CD14-positive monocyte (primary cell): ENCODE results near the gene C5orf63. TPM values are rescaled to one million over a fixed set of nuclear protein-coding genes. Genes with fewer than 3 reads are reported as not detected.

Source experiments
- DNase-seq, 3 donors: peaks; one replicate each; pipeline ENCODE4 v3.0.0-alpha.2; 2011 to 2022
- H2AFZ ChIP-seq: 2 replicates; pipeline ENCODE4 v1.6.0; 2012; ENCODE audit warnings: mild to moderate bottlenecking, low read depth, low read length, inconsistent platforms; ENCODE audit not compliant: insufficient read depth, poor library complexity, severe bottlenecking
- H3K27ac ChIP-seq, 2 donors: 1 replicate in 1 of 2; 2 replicates in 1 of 2; pipeline ENCODE4 v1.5.1; 2012 to 2013; ENCODE audit warnings: low read length in 2 of 2, control low read depth in 1 of 2, inconsistent platforms in 1 of 2, low read depth in 1 of 2, mild to moderate bottlenecking in 1 of 2
- H3K27me3 ChIP-seq, 2 donors: one replicate each; pipeline versions ENCODE4 v1.6.0 to v1.6.1; 2011 to 2013; ENCODE audit warnings: low read length in 2 of 2; ENCODE audit not compliant: control insufficient read depth in 2 of 2, insufficient read depth in 2 of 2
- H3K36me3 ChIP-seq, 2 donors: replicated peaks in 1 of 2; 1 replicate in 1 of 2; 2 replicates in 1 of 2; pipeline versions ENCODE4 v1.5.1 to v1.6.1; 2012 to 2013; ENCODE audit warnings: low read length in 2 of 2, control low read depth in 1 of 2, inconsistent platforms in 1 of 2, mild to moderate bottlenecking in 1 of 2; ENCODE audit not compliant: insufficient read depth in 2 of 2, control insufficient read depth in 1 of 2
- H3K4me1 ChIP-seq, 2 donors: 1 replicate in 1 of 2; 2 replicates in 1 of 2; pipeline versions ENCODE4 v1.5.1 to v1.6.1; 2012 to 2013; ENCODE audit warnings: low read length in 2 of 2, control low read depth in 1 of 2, inconsistent platforms in 1 of 2, mild to moderate bottlenecking in 1 of 2, moderate library complexity in 1 of 2; ENCODE audit not compliant: insufficient read depth in 2 of 2, control insufficient read depth in 1 of 2
- H3K4me2 ChIP-seq: replicated peaks from 2 replicates; pipeline ENCODE3; 2012; ENCODE audit warnings: low read length, moderate library complexity, mild to moderate bottlenecking; ENCODE audit not compliant: poor library complexity, severe bottlenecking; ENCODE audit errors: extremely low read depth
- H3K4me3 ChIP-seq, 3 experiments: fragments of 200-600 bp in 1 of 3; sonication (generic) in 1 of 3; replicated peaks in 1 of 3; 1 replicate in 2 of 3; 2 replicates in 1 of 3; pipeline ENCODE4 v1.5.1; 2011 to 2013; ENCODE audit warnings: low read length in 3 of 3, mild to moderate bottlenecking in 3 of 3, control low read depth in 2 of 3, low read depth in 2 of 3, inconsistent platforms in 1 of 3, moderate library complexity in 1 of 3
- H3K79me2 ChIP-seq: 2 replicates; pipeline ENCODE4 v1.6.0; 2012; ENCODE audit warnings: mild to moderate bottlenecking, control low read depth, inconsistent platforms, low read length, moderate library complexity; ENCODE audit not compliant: insufficient read depth
- H3K9ac ChIP-seq: 2 replicates; pipeline ENCODE4 v1.6.0; 2017; ENCODE audit warnings: low read length, mild to moderate bottlenecking; ENCODE audit not compliant: insufficient read depth, poor library complexity, severe bottlenecking
- H3K9me3 ChIP-seq, 2 donors: replicated peaks in 1 of 2; 1 replicate in 1 of 2; 2 replicates in 1 of 2; pipeline versions ENCODE4 v1.5.1 to v1.6.1; 2012 to 2013; ENCODE audit warnings: low read length in 2 of 2, control low read depth in 1 of 2; ENCODE audit not compliant: control insufficient read depth in 1 of 2, insufficient read depth in 1 of 2
- H4K20me1 ChIP-seq: 2 replicates; pipeline ENCODE4 v1.6.0; 2012; ENCODE audit warnings: mild to moderate bottlenecking, low read length, control low read depth, moderate library complexity; ENCODE audit not compliant: insufficient read depth
- H3K27ac Mint-ChIP-seq, 7 donors: one replicate each; pipeline ENCODE4 v1.8.0; 2020; ENCODE audit warnings: mild to moderate bottlenecking in 7 of 7, mixed read lengths in 7 of 7, moderate library complexity in 6 of 7, inconsistent platforms in 2 of 7
- H3K27me3 Mint-ChIP-seq, 3 donors: one replicate each; pipeline ENCODE4 v1.8.0; 2021 to 2022; ENCODE audit warnings: low read depth in 3 of 3, mild to moderate bottlenecking in 3 of 3, mixed read lengths in 3 of 3, moderate library complexity in 3 of 3, inconsistent platforms in 1 of 3
- H3K36me3 Mint-ChIP-seq, 2 donors: one replicate each; pipeline ENCODE4 v1.8.0; 2020; ENCODE audit warnings: mixed read lengths in 2 of 2, inconsistent platforms in 1 of 2, mild to moderate bottlenecking in 1 of 2
- H3K4me1 Mint-ChIP-seq: one replicate; pipeline ENCODE4 v1.8.0; 2020; ENCODE audit warnings: mild to moderate bottlenecking, mixed read lengths
- H3K4me3 Mint-ChIP-seq, 2 donors: one replicate each; pipeline ENCODE4 v1.8.0; 2020; ENCODE audit warnings: mild to moderate bottlenecking in 2 of 2, mixed read lengths in 2 of 2, moderate library complexity in 1 of 2
- H3K9me3 Mint-ChIP-seq, 7 donors: one replicate each; pipeline ENCODE4 v1.8.0; 2020 to 2022; ENCODE audit warnings: mixed read lengths in 7 of 7, mild to moderate bottlenecking in 6 of 7, moderate library complexity in 6 of 7, inconsistent platforms in 2 of 7
- WGBS: methylation state at CpG from one replicate; pipeline ENCODE4 v1.1.5; 2013; ENCODE audit warnings: missing lambda C conversion rate; ENCODE audit not compliant: insufficient coverage; 5-methylcytosine and 5-hydroxymethylcytosine counted together
- intact Hi-C, 2 donors: fragments of 100-400 bp; cut with micrococcal nuclease; formaldehyde crosslinking; loops; one replicate each; pipeline versions ENCODE4 v1.15.0 to v1.15.1; 2023
- polyA plus RNA-seq, 3 donors: library from polyadenylated mRNA; depleted of rRNA in 1 of 3; unstranded in 2 of 3; stranded (reverse) in 1 of 3; fragments of 300-500 nt in 2 of 3; fragments of >200 nt in 1 of 3; fragmentation: Illumina TruSeq in 2 of 3; gene quantifications; 1 replicate in 2 of 3; 2 replicates in 1 of 3; pipeline ENCODE4 v1.2.3, GENCODE V29; 2012 to 2021
- TF ChIP-seq, protein P1 (sequence below): fragments of 200-600 bp; IDR thresholded peaks from one replicate; pipeline ENCODE4 v1.8.0; 2022; ENCODE audit warnings: antibody characterized with exemption, mild to moderate bottlenecking

The C5orf63 gene
- polyA plus RNA-seq, 3 donors: 0.27 to 1.5 TPM; not detected in 1

DNA sequence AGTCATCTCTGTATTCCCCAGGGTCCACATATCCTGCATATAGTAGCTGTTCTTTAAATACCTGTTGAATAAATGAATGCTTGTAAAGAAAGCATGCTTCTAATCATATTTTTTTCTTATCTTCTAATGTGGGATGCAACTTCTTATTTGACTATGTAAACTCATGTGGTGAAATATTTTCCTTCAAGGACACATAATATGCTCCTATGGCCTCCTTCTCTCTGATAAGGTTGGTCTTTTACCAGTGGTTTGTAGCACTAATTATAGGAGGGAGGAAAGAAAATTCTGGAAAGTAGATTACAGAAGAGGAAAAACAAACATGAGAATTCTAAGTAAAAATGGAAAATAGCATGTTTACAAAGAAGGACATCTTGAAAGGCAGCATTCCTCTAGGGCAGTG, 28.6 kb upstream of the C5orf63 start:
- Histone ChIP-seq H3K4me3 (no peak overlapping the region), H3K79me2 (no peaks in the 10 kb centered on the region), H3K27ac (no peak overlapping the region), H3K36me3 (no peaks in the 10 kb centered on the region), H4K20me1 (no peaks in the 10 kb centered on the region), H3K4me1 (no peaks in the 10 kb centered on the region), H2AFZ (no peak overlapping the region), H3K9me3 (no peaks in the 10 kb centered on the region), H3K9ac (no peak overlapping the region), H3K27me3 (no peaks in the 10 kb centered on the region), H3K4me2 (no peak overlapping the region)
- no peaks in the 10 kb centered on the region for H3K36me3 Mint-ChIP-seq
- H3K4me1 Mint-ChIP-seq: no peaks in the 10 kb centered on the region
- H3K27me3 Mint-ChIP-seq: peaks cover 0 to 4% (median 2%) of the 10 kb centered on the region in 3 donors
- intact Hi-C loops: no loop called here
- H3K9me3 Mint-ChIP-seq: peaks cover 3 to 13% (median 7%) of the 10 kb centered on the region in 7 donors
- TF ChIP-seq, protein P1, sequence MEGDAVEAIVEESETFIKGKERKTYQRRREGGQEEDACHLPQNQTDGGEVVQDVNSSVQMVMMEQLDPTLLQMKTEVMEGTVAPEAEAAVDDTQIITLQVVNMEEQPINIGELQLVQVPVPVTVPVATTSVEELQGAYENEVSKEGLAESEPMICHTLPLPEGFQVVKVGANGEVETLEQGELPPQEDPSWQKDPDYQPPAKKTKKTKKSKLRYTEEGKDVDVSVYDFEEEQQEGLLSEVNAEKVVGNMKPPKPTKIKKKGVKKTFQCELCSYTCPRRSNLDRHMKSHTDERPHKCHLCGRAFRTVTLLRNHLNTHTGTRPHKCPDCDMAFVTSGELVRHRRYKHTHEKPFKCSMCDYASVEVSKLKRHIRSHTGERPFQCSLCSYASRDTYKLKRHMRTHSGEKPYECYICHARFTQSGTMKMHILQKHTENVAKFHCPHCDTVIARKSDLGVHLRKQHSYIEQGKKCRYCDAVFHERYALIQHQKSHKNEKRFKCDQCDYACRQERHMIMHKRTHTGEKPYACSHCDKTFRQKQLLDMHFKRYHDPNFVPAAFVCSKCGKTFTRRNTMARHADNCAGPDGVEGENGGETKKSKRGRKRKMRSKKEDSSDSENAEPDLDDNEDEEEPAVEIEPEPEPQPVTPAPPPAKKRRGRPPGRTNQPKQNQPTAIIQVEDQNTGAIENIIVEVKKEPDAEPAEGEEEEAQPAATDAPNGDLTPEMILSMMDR: no peak
- H3K27ac Mint-ChIP-seq: no peak overlapping the region
- no peak for DNase-seq
- no peak overlapping the region for H3K4me3 Mint-ChIP-seq

DNA sequence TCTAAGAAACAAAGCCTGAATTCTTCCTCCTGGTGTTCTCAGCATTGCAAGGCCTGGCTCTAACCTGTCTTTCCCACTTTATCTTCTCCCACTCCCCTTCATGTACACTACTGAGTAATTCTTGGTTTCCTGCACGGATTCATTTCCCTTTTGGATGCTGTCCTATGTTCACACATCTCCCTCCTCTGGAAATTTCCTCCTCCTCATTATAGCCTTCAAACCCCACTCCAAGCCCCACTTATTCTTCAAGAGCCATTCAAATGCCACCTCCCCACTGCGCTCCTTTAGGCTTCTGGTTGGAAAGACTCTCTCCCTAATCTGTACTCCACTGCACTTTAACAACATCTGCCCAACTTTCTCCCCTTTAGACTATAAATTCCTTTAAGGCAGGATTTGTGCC, 28.2 kb upstream of the C5orf63 start:
- Mint-ChIP-seq H3K27ac (no peak overlapping the region), H3K4me3 (no peak overlapping the region), H3K36me3 (no peaks in the 10 kb centered on the region), H3K4me1 (no peaks in the 10 kb centered on the region), H3K9me3 (peaks cover 3 to 13% (median 7%) of the 10 kb centered on the region in 7 donors), H3K27me3 (peaks cover 0 to 4% (median 2%) of the 10 kb centered on the region in 3 donors)
- WGBS: 100% methylated on average over 2 of the region's 2 CpGs
- no peaks in the 10 kb centered on the region for H4K20me1 ChIP-seq
- no peak overlapping the region for H3K9ac ChIP-seq
- no peaks in the 10 kb centered on the region for H3K27me3 ChIP-seq
- H3K36me3 ChIP-seq: no peaks in the 10 kb centered on the region
- no peaks in the 10 kb centered on the region for H3K4me1 ChIP-seq
- H3K27ac ChIP-seq: no peak overlapping the region
- DNase-seq: no peak
- H3K79me2 ChIP-seq: no peaks in the 10 kb centered on the region
- no peak overlapping the region for H3K4me3 ChIP-seq
- H2AFZ ChIP-seq: no peak overlapping the region
- TF ChIP-seq, protein P1: no peak
- no peak overlapping the region for H3K4me2 ChIP-seq
- intact Hi-C loops: no loop called here
- H3K9me3 ChIP-seq: no peaks in the 10 kb centered on the region
